IMR-90 (cell line): ENCODE measurements around the gene CCDC13. TPM values are rescaled to one million over a fixed set of nuclear protein-coding genes. Genes with fewer than 3 reads are reported as not detected.

Experiments used
- ATAC-seq: fragments of 200-7000 bp; cut with Tn5 transposase; 2 replicates; pipeline ENCODE4 v1.9.1; 2020; ENCODE audit warnings: low read depth, mild to moderate bottlenecking, moderate library complexity
- BruUV-seq: library from RNA; stranded (reverse); fragments of 400-500 nt; replicated peaks from 2 replicates; lab custom pipeline; 2021; lab: Mats Ljungman, UMichigan
- CTCF ChIA-PET: fragments of 300-600 bp; formaldehyde crosslinking; extraction: SDS; loops from one replicate; lab custom pipeline; 2021; ENCODE audit warnings: antibody characterized with exemption; lab: Yijun Ruan, JAX
- POLR2A ChIA-PET: fragments of 300-600 bp; sonication (Branson Sonifier 250); formaldehyde crosslinking; loops from one replicate; lab custom pipeline; 2022; ENCODE audit warnings: antibody characterized with exemption; ENCODE audit not compliant: unreplicated experiment; lab: Charles Lee
- DNase-seq: peaks from one replicate; pipeline ENCODE4 v3.0.0; 2013
- H2AFZ ChIP-seq: replicated peaks from 2 replicates; pipeline ENCODE3; 2013; ENCODE audit warnings: low read length, mild to moderate bottlenecking; ENCODE audit not compliant: poor library complexity
- H2AK5ac ChIP-seq: 2 replicates; pipeline ENCODE4 v1.6.1; 2013; ENCODE audit warnings: low read depth, low read length, inconsistent platforms
- H2AK9ac ChIP-seq: replicated peaks from 2 replicates; pipeline ENCODE3; 2013; ENCODE audit warnings: mild to moderate bottlenecking, low read depth, low read length, moderate library complexity; ENCODE audit not compliant: poor library complexity
- H2BK120ac ChIP-seq: 2 replicates; pipeline ENCODE4 v1.6.1; 2013; ENCODE audit warnings: low read depth, low read length, inconsistent platforms
- H2BK15ac ChIP-seq: 3 replicates; pipeline ENCODE4 v1.6.1; 2013; ENCODE audit warnings: low read depth, low read length, inconsistent platforms
- H2BK20ac ChIP-seq: 2 replicates; pipeline ENCODE4 v1.6.1; 2013; ENCODE audit warnings: low read depth, mild to moderate bottlenecking, inconsistent platforms, low read length, moderate library complexity
- H2BK5ac ChIP-seq: 2 replicates; pipeline ENCODE4 v1.6.1; 2013; ENCODE audit warnings: mild to moderate bottlenecking, low read depth, low read length, inconsistent platforms; ENCODE audit not compliant: poor library complexity, severe bottlenecking
- H3K14ac ChIP-seq: replicated peaks from 2 replicates; pipeline ENCODE4 v1.6.1; 2013; ENCODE audit warnings: low read depth, low read length, inconsistent platforms
- H3K18ac ChIP-seq: 2 replicates; pipeline ENCODE4 v1.6.1; 2013; ENCODE audit warnings: low read depth, low read length, control low read depth
- H3K23ac ChIP-seq: 2 replicates; pipeline ENCODE4 v1.6.1; 2013; ENCODE audit warnings: low read depth, low read length, inconsistent platforms
- H3K27ac ChIP-seq: 2 replicates; pipeline ENCODE4 v1.5.1; 2013; ENCODE audit warnings: mild to moderate bottlenecking, control low read depth, low read length; ENCODE audit not compliant: insufficient read depth
- H3K27me3 ChIP-seq: 2 replicates; pipeline ENCODE4 v1.6.1; 2013; ENCODE audit warnings: low read length; ENCODE audit not compliant: control insufficient read depth, insufficient read depth
- H3K36me3 ChIP-seq: 2 replicates; pipeline ENCODE4 v1.6.1; 2013; ENCODE audit warnings: low read length, mixed read lengths; ENCODE audit not compliant: control insufficient read depth, insufficient read depth
- H3K4ac ChIP-seq: 2 replicates; pipeline ENCODE4 v1.6.1; 2013; ENCODE audit warnings: low read depth, low read length, inconsistent platforms
- H3K4me1 ChIP-seq: 2 replicates; pipeline ENCODE4 v1.6.1; 2013; ENCODE audit warnings: low read length, mixed read lengths; ENCODE audit not compliant: control insufficient read depth, insufficient read depth
- H3K4me2 ChIP-seq: 2 replicates; pipeline ENCODE4 v1.6.1; 2013; ENCODE audit warnings: low read depth, mild to moderate bottlenecking, control low read depth, low read length, moderate library complexity
- H3K4me3 ChIP-seq: 2 replicates; pipeline ENCODE4 v1.5.1; 2013; ENCODE audit warnings: low read depth, mild to moderate bottlenecking, control low read depth, low read length, moderate library complexity; ENCODE audit not compliant: insufficient read depth
- H3K56ac ChIP-seq: 2 replicates; pipeline ENCODE4 v1.6.1; 2013; ENCODE audit warnings: low read length, inconsistent platforms; ENCODE audit not compliant: insufficient read depth; ENCODE audit errors: extremely low read depth
- H3K79me1 ChIP-seq, 2 experiments: 2 replicates each; pipeline ENCODE4 v1.6.1; 2013; ENCODE audit warnings: low read length in 2 of 2, inconsistent platforms in 1 of 2, low read depth in 1 of 2
- H3K9ac ChIP-seq: 2 replicates; pipeline ENCODE4 v1.6.1; 2013; ENCODE audit warnings: low read depth, low read length, control low read depth
- H3K9me1 ChIP-seq: 2 replicates; pipeline ENCODE4 v1.6.1; 2013; ENCODE audit warnings: low read length, inconsistent platforms; ENCODE audit not compliant: insufficient read depth
- H3K9me3 ChIP-seq: 2 replicates; pipeline ENCODE4 v1.6.1; 2013; ENCODE audit warnings: low read length; ENCODE audit not compliant: control insufficient read depth, insufficient read depth
- H4K20me1 ChIP-seq: 2 replicates; pipeline ENCODE4 v1.6.1; 2013; ENCODE audit warnings: low read length, inconsistent platforms; ENCODE audit not compliant: insufficient read depth
- H4K5ac ChIP-seq: 2 replicates; pipeline ENCODE4 v1.6.1; 2013; ENCODE audit warnings: mild to moderate bottlenecking, low read depth, low read length, control low read depth
- H4K8ac ChIP-seq, 2 experiments: 2 replicates each; pipeline ENCODE4 v1.6.1; 2013; ENCODE audit warnings: low read depth in 2 of 2, low read length in 2 of 2, control low read depth in 1 of 2, inconsistent platforms in 1 of 2
- H4K91ac ChIP-seq: 2 replicates; pipeline ENCODE4 v1.6.1; 2013; ENCODE audit warnings: low read depth, low read length, inconsistent platforms; ENCODE audit not compliant: insufficient read depth
- CEBPB ChIP-seq: IDR thresholded peaks from 2 replicates; pipeline ENCODE4 v1.6.1; 2012; ENCODE audit warnings: low read depth, low read length, improper control_type of control experiment
- CHD1 ChIP-seq: IDR thresholded peaks from 2 replicates; pipeline ENCODE4 v1.6.1; 2012; ENCODE audit warnings: low read depth, low read length, improper control_type of control experiment
- CTCF ChIP-seq: conservative IDR thresholded peaks from 2 replicates; pipeline ENCODE4 v1.5.1; 2012; ENCODE audit warnings: mild to moderate bottlenecking, low read depth, low read length, improper control_type of control experiment
- FOS ChIP-seq: fragments of 150-350 bp; IDR thresholded peaks from 2 replicates; pipeline ENCODE4 v1.6.1; 2016; ENCODE audit warnings: low read depth, low read length
- NFE2L2 ChIP-seq: fragments of 150-350 bp; IDR thresholded peaks from 2 replicates; pipeline ENCODE4 v1.6.1; 2016; ENCODE audit warnings: low read depth, mild to moderate bottlenecking, low read length
- POLR2A ChIP-seq: IDR thresholded peaks from 2 replicates; pipeline ENCODE4 v1.6.1; 2012; ENCODE audit warnings: mild to moderate bottlenecking, low read depth, low read length
- RAD21 ChIP-seq: IDR thresholded peaks from 2 replicates; pipeline ENCODE4 v1.6.1; 2012; ENCODE audit warnings: low read length, improper control_type of control experiment
- RFX5 ChIP-seq: IDR thresholded peaks from 2 replicates; pipeline ENCODE4 v1.8.0; 2012; ENCODE audit warnings: low read depth, mild to moderate bottlenecking, low read length, moderate library complexity
- USF2 ChIP-seq: fragments of 150-350 bp; IDR thresholded peaks from 2 replicates; pipeline ENCODE4 v1.6.1; 2017; ENCODE audit warnings: mild to moderate bottlenecking, antibody characterized with exemption, low read length, low read depth
- WGBS, 2 experiments: methylation state at CpG; one replicate each; pipeline versions ENCODE4 v1.1.5 to v1.1.7; 2013; ENCODE audit warnings: missing lambda C conversion rate in 2 of 2; ENCODE audit not compliant: insufficient read length in 1 of 2; ENCODE audit errors: extremely low coverage in 2 of 2; 5-methylcytosine and 5-hydroxymethylcytosine counted together
- dilution Hi-C: fragments of 300-500 bp; cut with HindIII; formaldehyde crosslinking; loops from one replicate; pipeline ENCODE4 v1.14.3; 2018; ENCODE audit warnings: low sequenced_read_pairs; ENCODE audit not compliant: unreplicated experiment
- in situ Hi-C: fragments of 300-500 bp; cut with MboI; formaldehyde crosslinking; loops from 3 replicates; pipeline ENCODE4 v1.14.3; 2019; ENCODE audit warnings: low sequenced_read_pairs, inconsistent platforms, mixed read lengths
- intact Hi-C: fragments of 100-400 bp; cut with micrococcal nuclease; formaldehyde crosslinking; loops from 2 replicates; pipeline ENCODE4 v1.10.0; 2022
- polyA plus RNA-seq, 3 experiments: library from polyadenylated mRNA; depleted of rRNA; stranded (reverse); fragments of >200 nt; gene quantifications; 2 replicates each; pipeline ENCODE4 v1.2.3, GENCODE V29; 2012; ENCODE audit warnings: low replicate concordance in 1 of 3
- total RNA-seq: library from RNA; depleted of rRNA; stranded (reverse); fragments of >200 nt; gene quantifications from 2 replicates; pipeline ENCODE4 v1.2.3, GENCODE V29; 2012
- TF ChIP-seq, protein P1 (sequence below): fragments of 150-350 bp; IDR thresholded peaks from 2 replicates; pipeline ENCODE4 v1.6.1; 2016; ENCODE audit warnings: low read depth, mild to moderate bottlenecking, low read length, moderate library complexity, borderline replicate concordance

The CCDC13 gene
- total and polyA plus RNA-seq, 2 of the 4 experiments (the other 2 are of a cell fraction): 0.18 to 0.19 TPM

- no peak overlapping the region for H3K18ac ChIP-seq
- H2AFZ ChIP-seq: no peak overlapping the region
- H3K27ac ChIP-seq: no peak overlapping the region
- H3K4me3 ChIP-seq: no peak overlapping the region
- 37% methylated on average over 2 of the region's 3 CpGs; no CpG with 5 or more reads in 1 of the 2 experiments for WGBS, 2 experiments
- no peaks in the 10 kb centered on the region for H4K20me1 ChIP-seq
- H3K36me3 ChIP-seq: no peaks in the 10 kb centered on the region
- H2BK120ac ChIP-seq: no peak overlapping the region
- no peaks in the 10 kb centered on the region for H3K9me1 ChIP-seq
- peaks cover 35% of the 10 kb centered on the region for H3K27me3 ChIP-seq
- H2BK15ac ChIP-seq: no peak overlapping the region
- no peak overlapping the region for H3K23ac ChIP-seq
- no TSS peak for BruUV-seq
- no peak overlapping the region for H2AK5ac ChIP-seq
- H3K4ac ChIP-seq: no peak overlapping the region
- peaks cover 7% of the 10 kb centered on the region for H3K9me3 ChIP-seq
- in situ Hi-C loops (no loop called here), dilution Hi-C loops (no loop called here), intact Hi-C loops (no loop called here)
- DNase-seq: no peak
- no peak overlapping the region for H4K5ac ChIP-seq
- no peak overlapping the region for H2BK5ac ChIP-seq
- H3K4me2 ChIP-seq: no peak overlapping the region
- no peaks in the 10 kb centered on the region for H3K79me1 ChIP-seq
- H2BK20ac ChIP-seq: no peak overlapping the region
- no peak overlapping the region for H4K91ac ChIP-seq
- TF ChIP-seq CTCF (no peak), RFX5 (no peak), FOS (no peak), CHD1 (no peak), CEBPB (no peak), POLR2A (no peak), USF2 (no peak), NFE2L2 (no peak), RAD21 (no peak)
- TF ChIP-seq, protein P1, sequence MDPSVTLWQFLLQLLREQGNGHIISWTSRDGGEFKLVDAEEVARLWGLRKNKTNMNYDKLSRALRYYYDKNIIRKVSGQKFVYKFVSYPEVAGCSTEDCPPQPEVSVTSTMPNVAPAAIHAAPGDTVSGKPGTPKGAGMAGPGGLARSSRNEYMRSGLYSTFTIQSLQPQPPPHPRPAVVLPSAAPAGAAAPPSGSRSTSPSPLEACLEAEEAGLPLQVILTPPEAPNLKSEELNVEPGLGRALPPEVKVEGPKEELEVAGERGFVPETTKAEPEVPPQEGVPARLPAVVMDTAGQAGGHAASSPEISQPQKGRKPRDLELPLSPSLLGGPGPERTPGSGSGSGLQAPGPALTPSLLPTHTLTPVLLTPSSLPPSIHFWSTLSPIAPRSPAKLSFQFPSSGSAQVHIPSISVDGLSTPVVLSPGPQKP: no peak
- no peak overlapping the region for H3K9ac ChIP-seq
- H3K4me1 ChIP-seq: no peaks in the 10 kb centered on the region
- ChIA-PET CTCF (no interaction called here), POLR2A (no interaction called here)
- no peak overlapping the region for H3K56ac ChIP-seq
- ATAC-seq: no peak
- no peak overlapping the region for H2AK9ac ChIP-seq
- no peak overlapping the region for H4K8ac ChIP-seq
- no peak overlapping the region for H3K14ac ChIP-seq
These were observed 45.0 kb downstream of the CCDC13 start for GRCh38 chr3:42728056-42728455.
